Stimulated activated naive CD8-positive, alpha-beta T cell treated with anti-CD3 and anti-CD28 coated beads, Interleukin-15, amount 100 ng/mL, for 72 hours (primary cell): Measurements from ENCODE around the gene SPACA9.
A peak's percentile ranks its signal among the peaks of the same experiment; 100 is the strongest.

Experiments used
- ATAC-seq: fragments of 150-1000 bp; cut with Tn5 transposase; 2 replicates; pipeline ENCODE4 v1.10.0; 2021; ENCODE audit warnings: mild to moderate bottlenecking, moderate library complexity
- DNase-seq, 2 donors: peaks; one replicate each; pipeline ENCODE4 v3.0.0; 2021 to 2022
- H3K27ac Mint-ChIP-seq, 2 donors: one replicate each; pipeline ENCODE4 v1.8.0; 2022; ENCODE audit warnings: mild to moderate bottlenecking in 2 of 2, mixed read lengths in 2 of 2, moderate library complexity in 2 of 2
- H3K27me3 Mint-ChIP-seq: one replicate; pipeline ENCODE4 v1.8.0; 2022; ENCODE audit warnings: mixed read lengths
- H3K4me1 Mint-ChIP-seq: one replicate; pipeline ENCODE4 v1.8.0; 2022; ENCODE audit warnings: mild to moderate bottlenecking, mixed read lengths
- H3K4me3 Mint-ChIP-seq, 2 donors: one replicate each; pipeline ENCODE4 v1.8.0; 2022; ENCODE audit warnings: mild to moderate bottlenecking in 2 of 2, mixed read lengths in 2 of 2, moderate library complexity in 1 of 2
- H3K9me3 Mint-ChIP-seq, 2 donors: one replicate each; pipeline ENCODE4 v1.8.0; 2022; ENCODE audit warnings: mixed read lengths in 2 of 2

Gene SPACA9

GRCh38 chr9:132879457-132880323 is 992 bp downstream of the SPACA9 start:
- no peak for DNase-seq

DNA sequence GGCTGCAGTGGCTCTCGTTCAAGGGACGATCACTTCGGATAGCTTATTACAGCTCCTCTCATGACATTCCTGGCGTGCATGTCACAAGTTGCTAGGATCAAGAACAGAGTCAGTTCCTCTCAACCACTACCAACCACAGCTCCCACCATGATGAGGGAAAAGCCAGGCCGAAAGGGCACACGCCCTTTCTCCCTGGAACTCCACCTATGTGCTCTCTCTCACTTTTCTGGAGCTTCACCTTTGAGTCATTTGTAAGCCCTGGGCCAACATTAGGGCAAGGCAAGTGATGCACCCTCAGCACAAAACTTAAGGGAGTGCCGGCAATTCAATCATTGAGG is 1.6 kb downstream of the SPACA9 start:
- Mint-ChIP-seq H3K4me3 (no peak overlapping the region), H3K27ac (no peak overlapping the region), H3K4me1 (peaks cover 42% of the 10 kb centered on the region), H3K9me3 (no peaks in the 10 kb centered on the region), H3K27me3 (no peaks in the 10 kb centered on the region)
- ATAC-seq (no peak), DNase-seq (no peak)

More at GRCh38 chr9:132879457-132880323, 992 bp downstream of the SPACA9 start:
- peak overlapping the region; percentile 75 to 77 for H3K4me3 Mint-ChIP-seq
- peaks cover 42% of the 10 kb centered on the region for H3K4me1 Mint-ChIP-seq
- H3K9me3 Mint-ChIP-seq, result no peaks in the 10 kb centered on the region
- H3K27me3 Mint-ChIP-seq, result no peaks in the 10 kb centered on the region
- ATAC-seq, result no peak
- H3K27ac Mint-ChIP-seq, result no peak overlapping the region

DNA sequence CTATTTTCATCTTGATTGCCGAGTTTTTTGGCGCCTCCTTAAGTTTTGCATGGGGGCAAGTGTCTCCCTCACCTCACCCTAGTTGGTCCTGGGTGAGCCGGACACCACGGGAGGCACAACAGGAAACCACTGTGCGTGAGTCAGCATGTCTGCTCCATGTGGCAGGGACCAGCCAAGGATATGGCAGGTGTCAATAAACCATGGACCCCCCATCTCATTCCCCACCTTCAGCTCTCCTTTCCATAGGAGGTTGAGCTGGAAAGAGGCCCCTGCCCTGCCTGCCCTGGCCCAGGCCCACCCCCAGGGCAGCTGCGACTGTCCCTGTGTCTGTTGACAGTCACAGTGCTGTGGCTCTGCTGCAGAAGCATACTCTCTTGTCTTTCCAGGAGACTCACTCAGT is 3.1 kb downstream of the SPACA9 start:
- H3K27ac Mint-ChIP-seq, result peak overlapping the region in 1 of 2 donors; percentile 74
- ATAC-seq, result no peak
- peaks cover 42% of the 10 kb centered on the region for H3K4me1 Mint-ChIP-seq
- no peak overlapping the region for H3K4me3 Mint-ChIP-seq
- no peaks in the 10 kb centered on the region for H3K27me3 Mint-ChIP-seq
- no peaks in the 10 kb centered on the region for H3K9me3 Mint-ChIP-seq
- DNase-seq, result no peak

- Mint-ChIP-seq H3K27me3 (no peaks in the 10 kb centered on the region), H3K4me1 (peaks cover 37% of the 10 kb centered on the region), H3K9me3 (no peaks in the 10 kb centered on the region), H3K4me3 (no peak overlapping the region), H3K27ac (no peak overlapping the region)
- ATAC-seq (no peak), DNase-seq (no peak)
These were observed 3.9 kb downstream of the SPACA9 start for GRCh38 chr9:132882616-132883015.

DNA sequence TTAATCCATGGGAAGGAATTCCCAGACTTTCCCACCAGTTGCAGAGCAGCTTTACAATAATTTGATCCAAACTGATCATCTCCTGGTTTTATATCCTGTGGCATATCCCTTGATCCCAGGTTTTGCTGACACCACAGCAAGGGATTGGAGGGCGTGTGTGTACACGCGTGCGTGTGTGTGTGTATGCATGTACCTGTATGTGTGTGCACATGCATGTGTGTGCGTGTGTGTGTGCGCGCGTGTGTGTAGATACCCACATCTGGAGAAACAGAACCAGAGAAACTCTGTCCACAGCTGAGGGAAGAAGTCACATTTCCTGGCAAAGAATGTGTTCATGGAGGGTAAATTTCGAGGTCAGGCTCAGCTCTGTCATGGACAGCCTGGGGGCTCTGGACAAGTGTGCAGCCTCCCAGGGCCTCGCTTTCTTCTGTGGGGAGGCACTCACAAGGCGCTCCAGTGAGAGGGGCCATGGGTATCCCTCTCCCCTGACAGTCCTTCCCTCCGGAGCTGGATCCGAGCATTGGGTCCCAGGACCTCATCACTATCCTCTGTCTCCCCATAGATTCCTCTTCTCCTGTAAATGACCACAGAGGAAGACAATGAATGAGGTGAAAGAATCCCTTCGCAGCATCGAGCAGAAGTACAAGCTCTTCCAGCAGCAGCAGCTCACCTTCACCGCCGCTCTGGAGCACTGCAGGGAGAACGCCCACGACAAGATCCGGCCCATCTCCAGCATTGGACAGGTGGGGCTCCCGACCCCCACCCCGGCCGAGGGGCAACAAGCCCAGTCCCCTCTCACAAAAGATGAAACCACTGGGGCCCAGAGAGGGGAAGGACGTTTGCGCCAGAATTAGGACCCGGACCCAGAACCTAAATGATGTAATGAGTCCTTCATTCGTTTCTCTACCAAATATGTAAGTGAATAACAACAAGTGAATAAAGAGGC is 4.9 kb downstream of the SPACA9 start:
- no peak for DNase-seq
- Mint-ChIP-seq H3K27ac (no peak overlapping the region), H3K4me1 (peaks cover 40% of the 10 kb centered on the region), H3K9me3 (no peaks in the 10 kb centered on the region), H3K27me3 (no peaks in the 10 kb centered on the region), H3K4me3 (no peak overlapping the region)
- ATAC-seq, result no peak

DNA sequence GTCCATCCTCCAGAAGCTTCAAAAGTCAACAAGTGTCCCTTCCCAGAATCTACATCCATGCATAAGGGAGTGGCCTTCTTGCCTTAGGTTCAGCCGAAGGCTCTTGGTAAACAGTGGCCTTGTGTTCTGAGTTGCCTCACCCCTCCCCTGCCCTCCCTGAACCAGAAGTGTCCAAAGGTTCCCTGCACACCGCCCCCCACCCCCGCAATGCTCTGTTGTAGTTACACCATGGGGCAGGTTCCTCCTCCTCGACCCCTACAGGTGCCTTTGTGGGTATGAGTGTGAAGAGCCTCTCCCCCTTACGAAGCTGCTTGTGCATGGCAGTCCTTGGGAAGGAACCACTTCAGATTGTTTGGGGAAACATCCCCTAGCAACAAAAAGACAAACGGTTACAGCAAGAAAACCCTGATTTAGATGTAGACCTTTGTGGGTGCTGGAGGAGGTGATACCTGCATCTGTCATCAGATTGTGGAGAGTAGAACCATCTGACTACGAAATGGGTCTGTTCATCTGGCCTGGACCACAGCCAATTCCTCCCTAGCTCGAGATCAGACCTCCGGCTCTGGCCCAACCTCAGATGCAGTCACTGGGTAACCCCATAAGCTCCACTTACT is 7.1 kb downstream of the SPACA9 start:
- Mint-ChIP-seq H3K4me1 (peaks cover 27% of the 10 kb centered on the region), H3K27ac (no peak overlapping the region), H3K9me3 (no peaks in the 10 kb centered on the region), H3K4me3 (no peak overlapping the region), H3K27me3 (no peaks in the 10 kb centered on the region)
- ATAC-seq (no peak), DNase-seq (no peak)

GRCh38 chr9:132886334-132886725 is 7.6 kb downstream of the SPACA9 start:
- no peaks in the 10 kb centered on the region for H3K9me3 Mint-ChIP-seq
- no peak overlapping the region for H3K27ac Mint-ChIP-seq
- no peaks in the 10 kb centered on the region for H3K27me3 Mint-ChIP-seq
- DNase-seq, result no peak
- ATAC-seq, result no peak
- no peak overlapping the region for H3K4me3 Mint-ChIP-seq
- peaks cover 27% of the 10 kb centered on the region for H3K4me1 Mint-ChIP-seq

- Mint-ChIP-seq H3K4me3 (no peak overlapping the region), H3K4me1 (peaks cover 18% of the 10 kb centered on the region), H3K9me3 (no peaks in the 10 kb centered on the region), H3K27ac (no peak overlapping the region), H3K27me3 (no peaks in the 10 kb centered on the region)
- ATAC-seq (no peak), DNase-seq (no peak)
These were observed 8.8 kb downstream of the SPACA9 start for GRCh38 chr9:132887181-132888120.

DNA sequence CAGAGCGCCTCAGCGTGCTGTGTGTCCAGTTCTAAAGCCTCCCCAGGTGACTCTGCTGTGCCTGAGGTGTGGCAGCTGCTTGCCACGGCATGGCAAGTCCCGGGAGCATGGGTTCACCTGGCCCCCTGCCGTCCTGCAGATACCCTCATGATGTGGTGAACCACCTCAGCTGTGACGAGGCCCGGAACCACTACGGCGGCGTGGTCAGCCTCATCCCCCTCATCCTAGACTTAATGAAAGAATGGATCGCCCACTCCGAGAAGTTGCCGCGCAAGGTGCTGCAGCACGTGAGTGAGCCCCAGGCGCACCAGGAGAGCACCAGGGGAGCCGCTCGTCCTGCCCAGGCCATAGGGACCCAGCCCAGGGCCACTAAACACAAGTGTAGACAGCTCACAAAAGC is 9.5 kb downstream of the SPACA9 start:
- ATAC-seq, result no peak
- H3K4me1 Mint-ChIP-seq, result peaks cover 11% of the 10 kb centered on the region
- no peak overlapping the region for H3K4me3 Mint-ChIP-seq
- H3K27me3 Mint-ChIP-seq, result no peaks in the 10 kb centered on the region
- H3K27ac Mint-ChIP-seq, result no peak overlapping the region
- DNase-seq, result no peak
- no peaks in the 10 kb centered on the region for H3K9me3 Mint-ChIP-seq

GRCh38 chr9:132892400-132892799 is 13.7 kb downstream of the SPACA9 start:
- Mint-ChIP-seq H3K4me1 (peaks cover 9% of the 10 kb centered on the region), H3K9me3 (no peaks in the 10 kb centered on the region), H3K27me3 (no peaks in the 10 kb centered on the region), H3K27ac (no peak overlapping the region), H3K4me3 (no peak overlapping the region)
- no peak for ATAC-seq
- no peak for DNase-seq

DNA sequence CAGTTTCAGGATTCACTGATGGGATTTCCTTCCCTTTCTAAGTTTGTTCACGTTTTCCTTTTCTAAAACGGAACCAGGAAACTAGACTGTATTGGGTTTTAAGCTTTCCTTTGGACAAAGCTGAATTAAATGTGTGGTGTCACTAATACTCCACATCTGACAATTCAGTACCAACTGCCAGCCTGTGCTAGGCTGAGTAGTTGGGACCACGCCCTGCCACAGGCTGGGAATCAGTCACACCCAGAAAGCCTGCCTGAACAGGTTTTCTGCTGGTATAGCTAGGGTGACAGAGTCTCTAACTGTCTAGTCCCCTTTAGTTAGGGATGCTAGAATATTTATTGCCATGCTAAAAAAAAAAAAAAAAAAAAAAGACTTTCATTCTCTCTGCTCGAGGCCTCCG is 15.6 kb downstream of the SPACA9 start:
- no peak for ATAC-seq
- no peak overlapping the region for H3K4me3 Mint-ChIP-seq
- H3K27me3 Mint-ChIP-seq, result no peaks in the 10 kb centered on the region
- H3K9me3 Mint-ChIP-seq, result no peaks in the 10 kb centered on the region
- no peak for DNase-seq
- H3K4me1 Mint-ChIP-seq, result no peaks in the 10 kb centered on the region
- H3K27ac Mint-ChIP-seq, result no peak overlapping the region

DNA sequence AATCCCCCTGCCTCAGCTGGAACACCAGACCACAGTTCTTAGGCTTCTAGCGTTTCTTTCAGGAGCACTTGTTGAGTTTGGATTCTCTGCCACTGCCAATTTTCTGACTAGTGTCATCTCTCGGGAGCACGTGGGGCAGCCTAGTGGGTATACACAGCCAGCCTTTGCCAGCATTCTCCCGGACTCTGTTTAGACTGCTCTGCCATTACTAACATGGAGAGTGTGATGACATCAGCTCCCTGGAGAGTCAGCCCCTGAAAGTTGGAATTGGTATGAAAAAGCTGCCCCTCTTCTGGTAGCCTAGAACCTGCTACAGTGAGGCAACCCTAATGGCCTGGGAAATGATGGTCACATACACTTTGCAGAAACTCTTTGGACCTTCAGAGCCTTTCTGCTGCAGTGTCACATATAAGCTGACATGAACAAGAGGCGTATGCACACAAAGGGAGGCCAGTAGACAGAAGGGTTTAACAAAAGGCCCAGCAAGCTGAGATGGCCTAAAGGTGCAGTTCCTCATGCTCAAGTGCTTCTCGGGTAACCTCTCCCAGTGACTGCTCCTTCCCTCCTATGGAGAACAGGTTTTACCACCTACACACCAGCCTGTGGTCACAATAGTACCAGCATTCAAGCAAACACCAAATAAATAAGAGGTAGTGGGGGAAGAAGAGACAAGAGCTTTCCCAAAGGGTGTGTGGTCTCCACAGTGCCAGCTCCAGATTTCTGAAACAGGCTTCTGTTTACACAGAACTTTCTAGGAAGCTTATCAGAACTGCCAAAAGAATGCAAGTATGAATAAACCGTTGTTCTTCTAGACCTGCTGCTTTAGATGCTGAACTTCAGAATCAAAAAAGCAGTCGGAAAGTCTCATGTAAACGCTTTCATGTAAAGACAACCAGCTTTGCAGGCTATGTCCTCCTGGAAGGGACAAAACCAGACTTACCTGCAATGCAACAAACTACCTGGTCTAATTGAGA is 16.5 kb downstream of the SPACA9 start:
- DNase-seq (no peak), ATAC-seq (no peak)
- H3K4me3 Mint-ChIP-seq, result no peak overlapping the region
- H3K27me3 Mint-ChIP-seq, result no peaks in the 10 kb centered on the region
- no peaks in the 10 kb centered on the region for H3K9me3 Mint-ChIP-seq
- H3K27ac Mint-ChIP-seq, result peak overlapping the region in 1 of 2 donors; percentile 86
- H3K4me1 Mint-ChIP-seq, result no peaks in the 10 kb centered on the region

DNA sequence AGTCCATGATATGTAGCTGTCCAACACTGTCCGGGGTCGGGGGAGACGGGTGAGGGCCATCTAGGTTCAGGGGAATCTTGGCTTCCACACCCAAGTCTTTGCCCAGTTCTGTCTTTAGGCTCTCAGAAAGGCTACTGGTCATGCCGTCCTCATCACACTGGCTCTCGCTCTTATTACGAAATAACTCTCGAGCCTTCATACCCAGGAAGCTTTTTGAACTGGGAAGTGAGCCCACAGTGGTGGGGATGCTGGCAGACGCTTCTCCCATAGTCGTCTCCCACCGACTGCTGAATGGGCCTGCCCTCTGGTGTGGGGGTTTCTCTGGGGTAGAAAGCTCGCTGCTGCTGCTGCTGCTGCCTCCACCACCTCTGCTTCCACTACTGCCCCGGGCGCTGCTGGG is 17.6 kb downstream of the SPACA9 start:
- Mint-ChIP-seq H3K27me3 (no peaks in the 10 kb centered on the region), H3K4me1 (peaks cover 7% of the 10 kb centered on the region), H3K27ac (peak overlapping the region in 1 of 2 donors; percentile 16), H3K4me3 (no peak overlapping the region), H3K9me3 (no peaks in the 10 kb centered on the region)
- ATAC-seq (no peak), DNase-seq (no peak)

DNA sequence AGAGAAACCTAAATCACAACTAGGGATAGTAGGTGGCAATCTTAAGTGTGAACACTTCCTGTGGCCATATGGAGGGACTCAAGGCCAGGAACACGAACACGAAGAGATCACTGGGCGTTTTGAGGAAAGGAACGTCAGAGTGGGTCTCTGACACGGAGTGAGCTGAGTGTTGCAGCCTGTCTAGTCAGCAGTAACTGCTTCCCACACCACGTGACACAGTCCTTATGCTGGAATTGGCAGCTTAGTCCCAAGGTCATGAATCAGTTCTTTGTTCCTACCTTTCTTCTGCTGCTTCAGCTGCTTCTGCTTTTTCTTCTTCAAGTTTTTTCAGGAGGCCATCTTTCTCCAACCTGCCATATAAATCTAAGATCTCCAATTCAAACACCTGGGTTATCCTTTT is 18.2 kb downstream of the SPACA9 start:
- ATAC-seq (no peak), DNase-seq (no peak)
- no peaks in the 10 kb centered on the region for H3K27me3 Mint-ChIP-seq

More for the DNA sequence above, 18.2 kb downstream of the SPACA9 start:
- Mint-ChIP-seq H3K9me3 (no peaks in the 10 kb centered on the region), H3K4me1 (peaks cover 14% of the 10 kb centered on the region), H3K4me3 (no peak overlapping the region), H3K27ac (peak overlapping the region; percentile 16 to 74)
